HG03460 (cell line): ENCODE results near the gene ATMIN.
A peak's percentile ranks its signal among the peaks of the same experiment; 100 is the strongest.

Experiments
- ATAC-seq: cut with Tn5 transposase; IDR thresholded peaks from one replicate; pipeline ENCODE4 v1.9.1; 2021; ENCODE audit not compliant: unreplicated experiment

ATMIN gene

DNA sequence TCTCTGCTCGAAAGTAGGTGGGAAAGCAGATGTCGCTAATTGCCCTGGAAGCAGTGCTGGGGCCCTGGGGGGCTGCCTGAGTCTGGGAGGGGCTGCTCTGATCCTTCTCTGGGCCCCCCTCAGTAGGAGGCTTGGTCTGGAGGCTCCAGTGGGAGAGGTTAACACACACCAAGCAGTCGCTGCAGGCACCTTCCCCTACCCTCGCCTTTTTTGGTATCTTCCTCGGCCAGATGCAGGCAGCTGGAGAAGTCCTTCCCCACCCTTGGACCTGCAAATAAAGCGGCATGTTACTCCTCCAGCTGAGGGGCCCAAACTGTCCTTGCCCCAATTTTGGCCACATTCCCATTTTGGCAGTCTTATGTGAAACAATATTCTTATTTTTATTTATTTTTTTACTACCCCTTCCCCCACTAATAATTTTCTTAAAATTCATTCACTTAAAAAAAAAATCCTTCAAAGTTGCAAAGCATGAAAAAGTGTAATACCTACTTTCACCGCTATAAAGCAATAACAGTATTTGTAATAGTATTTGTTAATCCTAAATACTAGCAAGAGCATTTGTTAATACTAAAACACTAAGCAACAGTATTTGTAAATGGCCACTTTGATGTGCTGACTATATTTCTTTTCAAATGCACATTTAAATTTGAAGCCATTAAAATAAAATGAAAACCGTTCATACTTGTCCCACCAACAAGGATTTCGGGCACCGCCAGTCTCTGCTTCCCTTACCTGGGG is 26.4 kb downstream of the ATMIN start:
- ATAC-seq, result no peak

DNA sequence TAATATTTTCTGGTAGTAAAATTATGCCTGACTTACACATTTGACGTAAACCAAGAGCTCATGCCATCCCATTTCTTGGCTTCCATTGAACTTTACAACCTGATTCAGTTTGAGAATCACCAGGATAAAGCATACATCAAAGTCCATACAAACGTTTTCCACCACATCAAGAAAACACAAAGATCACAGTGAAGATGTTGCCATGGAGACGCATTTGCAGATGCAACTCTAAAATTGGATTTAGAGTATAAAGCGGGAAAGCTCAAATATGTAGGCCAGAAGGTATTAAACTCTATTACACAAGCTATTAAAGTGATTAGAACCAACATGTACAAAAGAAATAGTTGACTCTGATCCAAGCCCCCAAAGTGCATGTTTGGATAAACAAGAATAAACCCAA is 31.0 kb downstream of the ATMIN start:
- ATAC-seq, result no peak

DNA sequence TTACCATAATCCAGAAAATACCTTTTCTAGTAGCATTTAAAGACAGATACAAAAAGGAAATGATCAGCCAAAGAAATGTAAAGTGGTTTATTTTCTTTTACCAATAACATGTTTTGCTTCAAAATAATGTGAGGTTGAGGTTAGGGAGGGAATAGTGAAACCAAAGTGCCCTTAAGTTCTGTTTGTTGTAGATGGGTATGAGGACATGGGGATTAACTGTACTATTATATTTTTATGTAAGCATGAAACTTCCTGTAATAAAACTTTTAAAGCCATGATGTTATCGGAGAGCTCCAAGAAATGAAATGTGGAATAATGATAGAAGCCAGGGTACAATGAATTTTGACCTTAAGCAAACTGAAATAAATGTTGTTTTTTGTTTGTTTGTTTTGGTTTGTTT is 31.5 kb downstream of the ATMIN start:
- no peak for ATAC-seq

DNA sequence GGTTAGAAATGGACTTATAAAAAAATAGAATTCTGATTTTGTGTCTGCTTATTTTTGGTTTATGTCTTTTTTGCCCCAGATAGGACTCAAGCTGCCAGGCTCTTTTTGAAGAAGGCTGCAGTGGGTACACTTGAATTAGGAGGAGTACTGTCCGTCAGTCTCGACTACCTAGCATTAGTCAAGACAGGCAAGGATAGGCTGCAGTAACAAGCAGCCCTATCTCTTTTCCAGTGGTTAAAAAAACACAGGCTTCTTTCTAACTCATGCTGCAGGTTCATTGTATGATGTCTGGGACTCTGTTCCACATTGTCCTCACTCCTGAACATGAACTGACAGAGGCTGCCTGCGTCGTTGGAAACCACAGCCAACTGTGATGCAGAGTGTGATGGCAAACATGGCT is 33.4 kb downstream of the ATMIN start:
- no peak for ATAC-seq

DNA sequence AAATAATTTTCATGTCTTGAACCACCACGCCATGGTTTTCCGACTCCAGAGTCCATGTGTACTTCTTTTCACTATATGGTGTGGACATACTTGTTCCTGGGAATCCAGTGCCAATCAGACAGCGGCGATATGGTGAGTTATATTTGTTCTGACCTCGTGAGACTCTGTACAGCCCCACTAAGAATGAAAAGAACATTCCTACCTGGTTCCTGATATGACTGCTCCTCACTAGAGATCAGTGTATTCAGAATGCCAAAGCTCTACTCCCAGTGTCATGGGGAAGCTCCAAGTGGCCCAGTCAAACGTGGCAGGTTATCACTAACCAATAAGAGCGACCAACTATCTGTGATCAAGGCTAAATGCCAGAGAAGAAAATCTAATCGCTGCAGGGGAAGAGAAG is 35.3 kb downstream of the ATMIN start:
- ATAC-seq, result no peak

DNA sequence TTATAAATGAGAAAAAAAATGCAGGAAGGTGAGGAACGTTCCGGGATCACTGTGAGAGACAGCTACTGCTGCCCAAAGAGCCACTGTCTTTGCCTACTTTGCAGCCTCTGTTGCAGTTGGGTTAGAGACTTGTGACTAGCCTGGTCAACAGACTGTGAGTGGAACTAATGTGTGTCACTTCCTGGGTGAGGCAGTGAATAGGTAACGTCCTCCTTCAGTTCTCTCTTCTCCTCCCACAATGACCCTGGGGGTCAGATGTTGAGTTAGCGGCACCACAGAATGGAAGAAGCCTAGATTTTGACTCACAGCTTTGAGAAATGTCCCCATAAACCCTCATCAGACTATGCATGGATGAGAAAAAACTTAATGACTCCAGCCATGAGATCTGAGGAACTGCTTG is 36.2 kb downstream of the ATMIN start:
- no peak for ATAC-seq

DNA sequence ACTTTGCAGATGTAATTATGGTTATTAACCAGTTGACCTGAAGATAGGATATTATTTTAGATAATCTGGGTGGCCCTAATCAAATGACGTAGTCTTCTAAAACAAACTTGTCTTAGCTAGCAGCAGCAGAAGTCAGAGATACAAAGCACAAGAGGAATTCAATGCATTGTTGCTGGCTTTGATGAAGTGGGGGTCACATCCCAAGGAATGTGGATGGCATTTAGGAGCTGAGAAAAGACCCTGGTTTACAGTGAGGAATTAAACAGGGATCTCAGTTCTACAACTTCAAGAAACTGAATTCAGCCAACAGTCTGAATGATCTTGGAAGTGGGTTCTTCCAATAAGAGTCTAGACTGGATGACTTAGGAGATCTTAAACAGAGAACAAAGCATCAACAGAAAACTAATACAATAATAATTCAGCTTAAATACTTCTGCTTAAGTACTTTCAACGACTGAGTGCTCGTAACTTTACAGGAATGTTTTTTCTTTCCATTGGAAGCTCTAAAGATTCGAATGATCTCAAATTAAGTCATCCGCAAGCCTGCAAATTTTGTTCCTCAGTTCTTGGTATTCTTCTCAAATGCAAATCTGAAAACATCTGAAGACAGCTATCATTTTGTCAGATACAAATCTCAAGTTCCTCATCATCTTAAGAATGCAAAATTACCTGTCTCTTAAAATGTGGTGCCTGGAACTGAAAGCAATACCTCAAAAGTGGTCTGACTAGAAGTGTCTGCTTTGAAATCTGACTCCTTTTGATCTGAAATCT is 38.1 kb downstream of the ATMIN start:
- ATAC-seq, result no peak

DNA sequence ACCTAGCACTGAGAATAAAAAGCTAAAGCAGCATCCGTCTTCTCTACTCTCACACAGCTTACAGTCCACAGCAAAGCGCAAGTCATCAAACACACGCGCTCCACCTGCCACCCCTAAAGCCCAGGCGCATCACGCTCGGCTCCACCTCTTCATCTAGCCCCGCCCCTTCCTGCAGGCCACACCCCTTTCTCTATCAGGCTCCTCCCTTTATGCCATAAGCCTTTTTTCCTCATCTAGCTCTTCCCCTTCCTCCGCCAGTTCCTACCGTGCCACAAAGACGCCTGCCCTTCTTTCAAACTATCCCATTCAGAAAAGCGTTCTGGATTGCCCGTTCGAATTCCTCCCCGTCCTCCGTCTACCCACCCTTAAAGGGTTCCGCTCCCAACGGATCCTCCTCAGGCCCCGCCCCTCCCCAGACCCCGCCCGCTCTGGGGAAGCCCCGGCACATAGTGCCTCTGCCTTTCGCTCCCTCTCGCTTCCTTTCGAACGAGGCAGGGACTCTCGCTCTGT is 41.0 kb downstream of the ATMIN start:
- ATAC-seq, result peak; percentile 85

DNA sequence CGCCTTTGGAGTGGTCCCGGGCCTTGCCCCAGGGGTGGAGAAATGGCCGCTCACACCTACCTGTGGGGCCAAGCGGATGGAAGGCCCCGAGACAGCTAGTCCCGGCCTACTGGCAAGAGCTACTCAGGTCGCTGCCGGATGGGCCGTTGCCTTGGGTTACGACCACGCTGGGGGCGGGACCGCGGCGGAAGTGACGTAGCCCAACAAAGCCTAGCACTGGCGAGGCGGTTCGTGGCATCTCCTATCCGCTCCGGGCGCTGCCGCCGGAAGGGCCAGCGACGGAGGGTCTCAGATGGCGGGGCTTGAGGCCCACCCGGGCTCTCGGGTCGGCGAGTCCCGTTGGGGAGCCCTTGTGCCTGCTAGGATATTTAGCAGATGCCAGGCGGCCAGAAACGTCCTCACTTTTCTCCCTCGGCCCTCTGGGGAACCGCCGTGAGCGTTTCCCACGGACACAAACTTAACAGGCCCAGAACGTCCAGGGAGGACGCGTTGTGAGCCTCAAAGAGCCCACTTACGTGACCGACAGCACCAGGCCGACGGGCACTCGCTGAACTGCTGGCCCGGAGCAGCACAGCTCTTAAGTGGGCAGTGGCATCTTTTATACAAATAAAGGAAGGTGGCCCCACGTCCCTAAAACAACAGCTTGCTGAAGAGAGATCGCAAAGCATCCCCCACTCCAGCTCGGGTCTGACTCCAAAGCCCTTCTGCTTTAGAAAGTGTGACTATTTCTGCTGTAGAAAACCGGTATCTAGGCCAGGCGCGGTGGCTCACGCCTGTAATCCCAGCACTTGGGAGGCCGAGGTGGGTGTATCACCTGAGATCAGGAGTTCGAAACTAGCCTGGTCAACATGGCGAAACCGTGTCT is 41.7 kb downstream of the ATMIN start, which contains the start of gene C16orf46:
Gene C16orf46 (minus strand): TSS at position 163 of the 865 bp plus-strand sequence. CDS start 13,283 bp downstream, outside the sequence.
- ATAC-seq, result peak; percentile 94

DNA sequence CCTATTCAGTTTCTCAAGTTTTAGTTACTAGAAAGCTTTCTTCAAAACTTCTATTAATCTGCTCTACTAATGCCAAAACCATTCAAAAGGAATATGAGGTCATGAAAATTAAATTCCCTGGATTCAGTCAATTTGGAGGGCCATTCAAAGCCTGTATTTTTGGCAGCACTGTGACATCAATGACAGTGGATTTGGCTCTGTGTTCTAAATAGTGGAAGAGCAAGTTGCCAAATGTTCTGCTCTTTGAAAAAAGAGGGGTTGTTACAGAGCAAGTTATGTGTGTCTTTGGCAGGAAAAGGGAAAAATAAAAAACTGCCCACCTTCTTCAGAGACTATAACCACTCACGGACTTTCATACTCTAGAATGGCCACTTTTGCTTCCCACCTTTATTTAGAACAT is 44.6 kb downstream of the ATMIN start:
- no peak for ATAC-seq

DNA sequence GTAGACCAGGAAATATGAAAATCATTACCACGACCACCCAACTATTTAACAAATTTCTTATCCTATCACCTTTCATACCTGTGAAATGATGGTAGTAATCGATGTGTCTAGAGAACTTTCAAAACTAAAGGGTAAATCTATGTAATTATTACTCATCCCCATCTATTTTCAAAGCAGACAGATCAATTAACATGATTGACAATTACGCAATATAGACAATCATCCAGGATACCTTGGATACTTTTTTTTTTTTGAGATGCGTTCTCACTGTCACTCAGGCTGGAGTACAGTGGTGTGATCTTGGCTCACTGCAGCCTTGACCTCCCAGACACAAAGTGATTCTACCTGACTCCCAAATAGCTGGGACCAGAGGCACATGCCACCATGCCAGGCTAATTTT is 45.4 kb downstream of the ATMIN start:
- ATAC-seq, result no peak

DNA sequence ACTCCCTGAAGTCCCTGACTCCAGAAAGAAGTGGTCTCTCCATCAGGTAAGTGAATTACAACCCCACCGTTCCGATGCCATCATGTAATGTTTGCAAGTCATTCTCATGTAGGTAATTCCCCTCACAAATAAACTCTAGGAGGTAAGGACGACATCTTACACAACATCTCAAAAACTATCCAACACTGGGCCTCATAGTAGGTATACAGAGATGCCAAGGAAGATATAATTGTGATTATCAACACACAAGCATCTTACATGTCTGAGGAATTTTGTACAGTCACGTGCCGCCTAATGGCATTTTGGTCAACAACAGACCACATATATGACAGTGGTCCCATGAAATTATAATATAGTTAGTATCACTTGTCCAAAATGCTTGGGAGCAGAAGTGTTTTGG is 53.2 kb downstream of the ATMIN start:
- no peak for ATAC-seq

DNA sequence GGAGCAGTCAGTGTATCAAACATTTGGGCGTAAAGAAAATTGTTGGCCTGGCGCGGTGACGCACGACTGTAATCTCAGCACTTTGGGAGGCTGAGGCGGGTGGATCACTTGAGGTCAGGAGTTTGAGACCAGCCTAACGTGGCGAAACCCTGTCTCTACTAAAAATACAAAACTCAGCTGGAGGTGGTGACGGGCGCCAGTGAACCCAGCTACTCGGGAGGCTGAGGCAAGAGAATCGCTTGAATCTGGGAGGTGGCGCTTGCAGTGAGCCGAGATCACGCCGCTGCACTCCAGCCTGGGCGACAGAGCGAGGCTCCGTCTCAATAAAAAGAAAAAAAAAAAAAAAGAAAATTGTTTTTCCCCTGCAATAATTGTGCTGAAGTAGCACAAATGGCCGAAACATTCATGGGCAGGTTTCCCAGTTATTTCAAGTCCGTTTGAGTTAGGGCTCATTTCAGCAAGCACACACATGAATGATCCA is 59.2 kb downstream of the ATMIN start:
- no peak for ATAC-seq

DNA sequence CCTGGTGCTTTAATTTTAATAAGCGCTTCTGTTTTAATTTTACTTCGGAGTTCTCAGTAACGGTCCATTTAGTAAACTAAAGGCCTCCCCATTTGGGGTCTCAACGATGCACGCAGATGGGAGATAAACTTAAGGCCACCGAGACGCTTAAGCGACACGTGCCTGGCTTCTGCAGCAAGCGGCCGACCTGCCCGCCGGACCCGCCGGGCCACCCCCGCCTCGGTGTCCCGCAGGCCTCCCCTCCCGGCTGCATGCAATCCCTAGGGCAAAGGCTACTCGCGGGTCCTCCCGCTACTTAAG is 60.0 kb downstream of the ATMIN start:
- peak; percentile 7 for ATAC-seq

DNA sequence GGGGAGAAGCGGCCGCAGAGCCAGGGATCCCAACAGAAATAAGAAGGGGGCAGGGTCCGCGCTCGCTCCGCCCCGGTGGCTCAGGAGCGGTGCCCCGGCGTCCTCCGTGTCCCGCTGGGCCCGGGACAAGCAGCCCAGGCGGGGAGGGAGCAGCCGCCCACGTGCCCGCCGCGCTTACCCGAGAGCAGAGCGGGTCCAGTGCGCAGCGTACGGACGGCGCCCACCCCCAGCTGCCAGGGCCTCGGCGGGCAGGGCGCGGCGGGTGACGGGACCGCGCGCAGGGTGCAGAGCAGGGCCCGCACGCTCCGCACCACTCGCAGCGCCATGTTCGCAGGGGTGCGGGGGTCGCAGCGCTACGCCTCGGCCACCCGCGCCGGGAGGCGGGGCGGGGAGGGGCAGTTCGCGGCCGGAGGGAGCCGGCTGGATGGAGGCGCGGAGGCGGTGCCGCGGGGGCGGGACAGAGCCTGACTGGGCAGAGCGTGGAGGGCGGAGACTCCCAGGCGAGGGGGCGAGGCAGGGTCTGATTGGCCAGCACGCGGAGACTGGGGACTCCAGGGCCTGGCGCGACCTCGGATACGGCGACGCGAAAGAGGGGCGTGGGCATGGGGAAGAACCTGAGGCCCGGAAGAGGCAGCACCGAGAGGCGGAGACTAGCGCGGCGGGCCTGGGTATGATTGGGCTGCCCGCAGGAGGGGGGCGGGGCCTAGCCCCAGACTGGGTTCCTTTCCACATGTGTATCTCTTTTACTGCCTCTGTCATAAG is 60.5 kb downstream of the ATMIN start, which contains the start of gene GCSH:
Gene GCSH (minus strand): TSS at position 443 of the 762 bp plus-strand sequence. CDS start 117 bp downstream, at position 326.
- peak; percentile 98 for ATAC-seq

DNA sequence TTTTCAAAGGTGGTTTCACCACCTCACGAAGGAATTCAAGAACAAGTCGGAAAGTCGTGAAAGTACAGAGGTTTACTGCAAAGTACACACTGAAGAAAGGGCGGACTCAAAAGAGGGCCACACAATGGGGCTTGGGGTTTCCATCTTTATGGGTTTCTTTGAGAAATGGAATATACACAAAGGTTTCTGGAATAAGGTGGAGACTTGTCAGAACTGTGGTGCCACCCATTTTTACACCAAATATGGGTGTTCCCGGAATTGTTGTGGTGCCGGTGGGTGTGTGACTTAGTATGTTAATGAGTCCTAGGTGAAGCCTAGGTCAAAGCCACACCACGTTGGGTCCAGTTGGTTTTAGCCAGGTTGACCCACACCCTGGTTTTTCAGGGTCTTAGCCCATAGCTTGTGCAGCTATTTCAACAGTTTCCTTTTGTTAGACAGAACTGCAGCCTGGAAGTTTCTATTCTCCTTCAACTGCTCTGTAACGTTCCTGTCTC is 61.1 kb downstream of the ATMIN start:
- no peak for ATAC-seq
